K562 (cell line): ENCODE measurements around the gene BMAL1. TPM values are rescaled to one million over a fixed set of nuclear protein-coding genes. Genes with fewer than 3 reads are reported as not detected.
A peak's percentile ranks its signal among the peaks of the same experiment; 100 is the strongest.

ENCODE experiments used
- ATAC-seq: fragments of 200-7000 bp; cut with Tn5 transposase; 3 replicates; pipeline ENCODE4 v1.9.1; 2020; ENCODE audit warnings: moderate library complexity
- BruUV-seq: library from RNA; stranded (reverse); fragments of 400-500 nt; replicated peaks from 2 replicates; lab custom pipeline; 2021; lab: Mats Ljungman, UMichigan
- CTCF ChIA-PET: fragments of 300-600 bp; formaldehyde crosslinking; extraction: SDS; loops from one replicate; lab custom pipeline; 2021; ENCODE audit warnings: low intra/inter-chr PET ratio; lab: Yijun Ruan, JAX
- POLR2A ChIA-PET: fragments of 300-600, 350-650 bp; sonication (Branson Sonifier 250); formaldehyde crosslinking; extraction: SDS; loops from one replicate; lab custom pipeline; 2021; ENCODE audit warnings: antibody characterized with exemption, inconsistent platforms; lab: Yijun Ruan, JAX
- DNase-seq, 4 experiments: peaks; one replicate each; pipeline versions ENCODE4 v3.0.0 to v3.0.0-alpha.2; 2011 to 2018; ENCODE audit warnings: low spot score in 3 of 4, mixed read lengths in 3 of 4; ENCODE audit errors: extremely low read depth in 1 of 4
- FAIRE-seq: peaks from 2 replicates; lab custom pipeline; 2011; peaks lifted over from hg19 to GRCh38; lab: Jason Lieb, UNC
- H2AFZ ChIP-seq: 2 replicates; pipeline ENCODE4 v1.6.0; 2011; ENCODE audit warnings: low read depth, low read length, control low read depth, inconsistent platforms
- H3K27ac ChIP-seq: fragments of 200-600 bp; 3 replicates; pipeline ENCODE4 v1.8.0; 2011; ENCODE audit warnings: low read depth, mild to moderate bottlenecking, control low read depth, inconsistent platforms, low read length, moderate library complexity, mixed read lengths; ENCODE audit errors: extremely low read depth
- H3K27me3 ChIP-seq, 2 experiments: fragments of 300-600 bp in 1 of 2; 2 replicates in 1 of 2; 3 replicates in 1 of 2; pipeline versions ENCODE4 v1.6.0 to v1.8.0; 2011; ENCODE audit warnings: inconsistent platforms in 2 of 2, low read length in 2 of 2, mild to moderate bottlenecking in 1 of 2, mixed read lengths in 1 of 2, moderate library complexity in 1 of 2; ENCODE audit not compliant: control insufficient read depth in 2 of 2, insufficient read depth in 2 of 2
- H3K36me3 ChIP-seq: fragments of 300-600 bp; 3 replicates; pipeline ENCODE4 v1.8.0; 2011; ENCODE audit warnings: mild to moderate bottlenecking, low read length, inconsistent platforms; ENCODE audit not compliant: control insufficient read depth, insufficient read depth
- H3K4me1 ChIP-seq, 2 experiments: fragments of 200-600 bp in 1 of 2; replicated peaks in 1 of 2; 2 replicates in 1 of 2; 3 replicates in 1 of 2; pipeline versions ENCODE4 v1.5.1 to v1.8.0; 2011; ENCODE audit warnings: inconsistent platforms in 2 of 2, low read length in 2 of 2, mild to moderate bottlenecking in 1 of 2, mixed read lengths in 1 of 2, moderate library complexity in 1 of 2; ENCODE audit not compliant: control insufficient read depth in 2 of 2, insufficient read depth in 2 of 2
- H3K4me2 ChIP-seq: 2 replicates; pipeline ENCODE4 v1.6.1; 2011; ENCODE audit warnings: low read length, control low read depth, inconsistent platforms, mixed read lengths; ENCODE audit not compliant: insufficient read depth
- H3K4me3 ChIP-seq: fragments of 200-600 bp; sonication (generic), shearing (Covaris generic); 2 replicates; pipeline ENCODE4 v1.5.1; 2016; ENCODE audit warnings: control low read depth, inconsistent platforms
- H3K79me2 ChIP-seq: fragments of 200-600 bp; 3 replicates; pipeline ENCODE4 v1.8.0; 2011; ENCODE audit warnings: low read length, inconsistent platforms; ENCODE audit not compliant: control insufficient read depth, insufficient read depth
- H3K9ac ChIP-seq, 2 experiments: 2 replicates each; pipeline versions ENCODE4 v1.6.0 to v1.6.1; 2011; ENCODE audit warnings: low read depth in 2 of 2, low read length in 2 of 2, control low read depth in 1 of 2, inconsistent platforms in 1 of 2, mild to moderate bottlenecking in 1 of 2, mixed read lengths in 1 of 2; ENCODE audit not compliant: insufficient read depth in 1 of 2
- H3K9me1 ChIP-seq: one replicate; pipeline ENCODE4 v1.6.0; 2011; ENCODE audit warnings: inconsistent platforms, mild to moderate bottlenecking, low read length, moderate library complexity; ENCODE audit not compliant: control insufficient read depth, insufficient read depth
- H3K9me3 ChIP-seq: replicated peaks from 2 replicates; pipeline ENCODE4 v1.5.1; 2011; ENCODE audit warnings: low read depth, low read length, inconsistent platforms; ENCODE audit not compliant: control insufficient read depth, insufficient read depth
- H4K20me1 ChIP-seq: replicated peaks from 2 replicates; pipeline ENCODE4 v1.6.1; 2011; ENCODE audit warnings: low read length, inconsistent platforms, mixed read lengths; ENCODE audit not compliant: control insufficient read depth, insufficient read depth
- ATF6 ChIP-seq: sonication (generic); formaldehyde crosslinking; IDR thresholded peaks from 2 replicates; pipeline ENCODE4 v1.4.0; 2020; ENCODE audit warnings: mild to moderate bottlenecking, missing genetic modification reagents
- WGBS: fragments of 100-300 bp; shearing (Covaris generic); methylation state at CpG from one replicate; pipeline ENCODE4 v1.1.6; 2016; ENCODE audit warnings: low coverage, mixed read lengths; ENCODE audit not compliant: insufficient coverage; ENCODE audit errors: missing lambda C conversion rate; 5-methylcytosine and 5-hydroxymethylcytosine counted together
- in situ Hi-C: fragments of 300-500 bp; cut with MboI; formaldehyde crosslinking; loops from 4 replicates; pipeline ENCODE4 v1.15.0; 2018; ENCODE audit warnings: inconsistent platforms, mixed read lengths
- intact Hi-C: fragments of 100-400 bp; cut with micrococcal nuclease; formaldehyde crosslinking; loops from 2 replicates; pipeline ENCODE4 v1.14.2; 2022
- polyA plus RNA-seq, 8 experiments: library from polyadenylated mRNA; depleted of rRNA in 4 of 8; stranded (reverse) in 5 of 8; unstranded in 3 of 8; fragments of >200 nt; fragmentation: Nextera tagmentation in 2 of 8; fragmentation: Illumina TruSeq in 1 of 8; extraction: Ambion mirVana in 2 of 8; extraction: Trizol in 1 of 8; gene quantifications; 2 replicates each; pipeline versions ENCODE4 v1.2.1 to v1.2.3, GENCODE V29; 2011 to 2014; ENCODE audit warnings: inconsistent platforms in 1 of 8, missing spikeins in 1 of 8
- total RNA-seq, 7 experiments: library from RNA; depleted of rRNA in 6 of 7; stranded (reverse); fragments of >200 nt in 6 of 7; fragmentation: Illumina TruSeq in 2 of 7; extraction: Trizol in 2 of 7; gene quantifications; 2 replicates each; pipeline versions ENCODE4 v1.2.1 to v1.2.3, GENCODE V29; 2011 to 2021; ENCODE audit warnings: low replicate concordance in 1 of 7

Gene BMAL1
- total and polyA plus RNA-seq, 9 of the 15 experiments (the other 6 are each of a cell fraction or from before 2014, with no cell fraction given), result 0.14 to 2.4 (median 0.64) TPM

- Histone ChIP-seq H3K9me3 (no peaks in the 10 kb centered on the region), H3K36me3 (no peaks in the 10 kb centered on the region), H3K4me3 (no peak overlapping the region), H3K27me3 (peaks cover 6 to 31% of the 10 kb centered on the region in 2 experiments; a peak in 3 of 5 replicates), H3K4me1 (peaks cover 0 to 7% of the 10 kb centered on the region in 2 experiments; a peak in 1 of 5 replicates), H2AFZ (no peak overlapping the region), H3K79me2 (no peaks in the 10 kb centered on the region), H3K27ac (no peak overlapping the region), H3K9me1 (no peaks in the 10 kb centered on the region), H3K9ac (peak overlapping the region in 1 of 2 experiments; percentile 17; a peak in 1 of 4 replicates), H4K20me1 (no peaks in the 10 kb centered on the region), H3K4me2 (no peak overlapping the region)
- no peak for ATAC-seq
- intact Hi-C loops (loop anchor here (10.0 kb wide), 1 partner anchor 372 kb away; no protein-coding TSS in a partner anchor), in situ Hi-C loops (loop anchor here (10.0 kb wide), 1 partner anchor 372 kb away; no protein-coding TSS in a partner anchor)
- ChIA-PET POLR2A (interaction anchor here (0.7 kb wide), 1 partner anchor 16 kb away, joined by 4 read pairs; no protein-coding TSS in a partner anchor), CTCF (no interaction called here)
- no peak for TF ChIP-seq ATF6 (CRISPR knock-in tag)
- WGBS, result 19% methylated on average over 9 of the region's 9 CpGs
- BruUV-seq, result no TSS peak
- no peak for FAIRE-seq
- DNase-seq, result no peak
Measured at GRCh38 chr11:13336246-13336878, 58.8 kb downstream of the BMAL1 start.
